IMR-90 (cell line): Measurements from ENCODE around the gene PTPN23. TPM values are rescaled to one million over a fixed set of nuclear protein-coding genes. Genes with fewer than 3 reads are reported as not detected.

ENCODE experiments used
- ATAC-seq: fragments of 200-7000 bp; cut with Tn5 transposase; 2 replicates; pipeline ENCODE4 v1.9.1; 2020; ENCODE audit warnings: low read depth, mild to moderate bottlenecking, moderate library complexity
- BruUV-seq: library from RNA; stranded (reverse); fragments of 400-500 nt; replicated peaks from 2 replicates; lab custom pipeline; 2021; lab: Mats Ljungman, UMichigan
- CTCF ChIA-PET: fragments of 300-600 bp; formaldehyde crosslinking; extraction: SDS; loops from one replicate; lab custom pipeline; 2021; ENCODE audit warnings: antibody characterized with exemption; lab: Yijun Ruan, JAX
- POLR2A ChIA-PET: fragments of 300-600 bp; sonication (Branson Sonifier 250); formaldehyde crosslinking; loops from one replicate; lab custom pipeline; 2022; ENCODE audit warnings: antibody characterized with exemption; ENCODE audit not compliant: unreplicated experiment; lab: Charles Lee
- DNase-seq: peaks from one replicate; pipeline ENCODE4 v3.0.0; 2013
- H2AFZ ChIP-seq: replicated peaks from 2 replicates; pipeline ENCODE3; 2013; ENCODE audit warnings: low read length, mild to moderate bottlenecking; ENCODE audit not compliant: poor library complexity
- H2AK5ac ChIP-seq: 2 replicates; pipeline ENCODE4 v1.6.1; 2013; ENCODE audit warnings: low read depth, low read length, inconsistent platforms
- H2AK9ac ChIP-seq: replicated peaks from 2 replicates; pipeline ENCODE3; 2013; ENCODE audit warnings: mild to moderate bottlenecking, low read depth, low read length, moderate library complexity; ENCODE audit not compliant: poor library complexity
- H2BK120ac ChIP-seq: 2 replicates; pipeline ENCODE4 v1.6.1; 2013; ENCODE audit warnings: low read depth, low read length, inconsistent platforms
- H2BK15ac ChIP-seq: 3 replicates; pipeline ENCODE4 v1.6.1; 2013; ENCODE audit warnings: low read depth, low read length, inconsistent platforms
- H2BK20ac ChIP-seq: 2 replicates; pipeline ENCODE4 v1.6.1; 2013; ENCODE audit warnings: low read depth, mild to moderate bottlenecking, inconsistent platforms, low read length, moderate library complexity
- H2BK5ac ChIP-seq: 2 replicates; pipeline ENCODE4 v1.6.1; 2013; ENCODE audit warnings: mild to moderate bottlenecking, low read depth, low read length, inconsistent platforms; ENCODE audit not compliant: poor library complexity, severe bottlenecking
- H3K14ac ChIP-seq: replicated peaks from 2 replicates; pipeline ENCODE4 v1.6.1; 2013; ENCODE audit warnings: low read depth, low read length, inconsistent platforms
- H3K18ac ChIP-seq: 2 replicates; pipeline ENCODE4 v1.6.1; 2013; ENCODE audit warnings: low read depth, low read length, control low read depth
- H3K23ac ChIP-seq: 2 replicates; pipeline ENCODE4 v1.6.1; 2013; ENCODE audit warnings: low read depth, low read length, inconsistent platforms
- H3K27ac ChIP-seq: 2 replicates; pipeline ENCODE4 v1.5.1; 2013; ENCODE audit warnings: mild to moderate bottlenecking, control low read depth, low read length; ENCODE audit not compliant: insufficient read depth
- H3K27me3 ChIP-seq: 2 replicates; pipeline ENCODE4 v1.6.1; 2013; ENCODE audit warnings: low read length; ENCODE audit not compliant: control insufficient read depth, insufficient read depth
- H3K36me3 ChIP-seq: 2 replicates; pipeline ENCODE4 v1.6.1; 2013; ENCODE audit warnings: low read length, mixed read lengths; ENCODE audit not compliant: control insufficient read depth, insufficient read depth
- H3K4ac ChIP-seq: 2 replicates; pipeline ENCODE4 v1.6.1; 2013; ENCODE audit warnings: low read depth, low read length, inconsistent platforms
- H3K4me1 ChIP-seq: 2 replicates; pipeline ENCODE4 v1.6.1; 2013; ENCODE audit warnings: low read length, mixed read lengths; ENCODE audit not compliant: control insufficient read depth, insufficient read depth
- H3K4me2 ChIP-seq: 2 replicates; pipeline ENCODE4 v1.6.1; 2013; ENCODE audit warnings: low read depth, mild to moderate bottlenecking, control low read depth, low read length, moderate library complexity
- H3K4me3 ChIP-seq: 2 replicates; pipeline ENCODE4 v1.5.1; 2013; ENCODE audit warnings: low read depth, mild to moderate bottlenecking, control low read depth, low read length, moderate library complexity; ENCODE audit not compliant: insufficient read depth
- H3K56ac ChIP-seq: 2 replicates; pipeline ENCODE4 v1.6.1; 2013; ENCODE audit warnings: low read length, inconsistent platforms; ENCODE audit not compliant: insufficient read depth; ENCODE audit errors: extremely low read depth
- H3K79me1 ChIP-seq, 2 experiments: 2 replicates each; pipeline ENCODE4 v1.6.1; 2013; ENCODE audit warnings: low read length in 2 of 2, inconsistent platforms in 1 of 2, low read depth in 1 of 2
- H3K9ac ChIP-seq: 2 replicates; pipeline ENCODE4 v1.6.1; 2013; ENCODE audit warnings: low read depth, low read length, control low read depth
- H3K9me1 ChIP-seq: 2 replicates; pipeline ENCODE4 v1.6.1; 2013; ENCODE audit warnings: low read length, inconsistent platforms; ENCODE audit not compliant: insufficient read depth
- H3K9me3 ChIP-seq: 2 replicates; pipeline ENCODE4 v1.6.1; 2013; ENCODE audit warnings: low read length; ENCODE audit not compliant: control insufficient read depth, insufficient read depth
- H4K20me1 ChIP-seq: 2 replicates; pipeline ENCODE4 v1.6.1; 2013; ENCODE audit warnings: low read length, inconsistent platforms; ENCODE audit not compliant: insufficient read depth
- H4K5ac ChIP-seq: 2 replicates; pipeline ENCODE4 v1.6.1; 2013; ENCODE audit warnings: mild to moderate bottlenecking, low read depth, low read length, control low read depth
- H4K8ac ChIP-seq, 2 experiments: 2 replicates each; pipeline ENCODE4 v1.6.1; 2013; ENCODE audit warnings: low read depth in 2 of 2, low read length in 2 of 2, control low read depth in 1 of 2, inconsistent platforms in 1 of 2
- H4K91ac ChIP-seq: 2 replicates; pipeline ENCODE4 v1.6.1; 2013; ENCODE audit warnings: low read depth, low read length, inconsistent platforms; ENCODE audit not compliant: insufficient read depth
- BHLHE40 ChIP-seq: fragments of 150-350 bp; IDR thresholded peaks from 2 replicates; pipeline ENCODE4 v1.6.1; 2016; ENCODE audit warnings: mild to moderate bottlenecking, low read depth, low read length
- CHD1 ChIP-seq: IDR thresholded peaks from 2 replicates; pipeline ENCODE4 v1.6.1; 2012; ENCODE audit warnings: low read depth, low read length, improper control_type of control experiment
- CTCF ChIP-seq: conservative IDR thresholded peaks from 2 replicates; pipeline ENCODE4 v1.5.1; 2012; ENCODE audit warnings: mild to moderate bottlenecking, low read depth, low read length, improper control_type of control experiment
- MAFK ChIP-seq: IDR thresholded peaks from 2 replicates; pipeline ENCODE4 v1.6.1; 2012; ENCODE audit warnings: low read depth, low read length, improper control_type of control experiment
- MXI1 ChIP-seq: IDR thresholded peaks from 2 replicates; pipeline ENCODE4 v1.6.1; 2012; ENCODE audit warnings: low read depth, mild to moderate bottlenecking, low read length, moderate library complexity, borderline replicate concordance
- RAD21 ChIP-seq: IDR thresholded peaks from 2 replicates; pipeline ENCODE4 v1.6.1; 2012; ENCODE audit warnings: low read length, improper control_type of control experiment
- WGBS, 2 experiments: methylation state at CpG; one replicate each; pipeline versions ENCODE4 v1.1.5 to v1.1.7; 2013; ENCODE audit warnings: missing lambda C conversion rate in 2 of 2; ENCODE audit not compliant: insufficient read length in 1 of 2; ENCODE audit errors: extremely low coverage in 2 of 2; 5-methylcytosine and 5-hydroxymethylcytosine counted together
- dilution Hi-C: fragments of 300-500 bp; cut with HindIII; formaldehyde crosslinking; loops from one replicate; pipeline ENCODE4 v1.14.3; 2018; ENCODE audit warnings: low sequenced_read_pairs; ENCODE audit not compliant: unreplicated experiment
- in situ Hi-C: fragments of 300-500 bp; cut with MboI; formaldehyde crosslinking; loops from 3 replicates; pipeline ENCODE4 v1.14.3; 2019; ENCODE audit warnings: low sequenced_read_pairs, inconsistent platforms, mixed read lengths
- intact Hi-C: fragments of 100-400 bp; cut with micrococcal nuclease; formaldehyde crosslinking; loops from 2 replicates; pipeline ENCODE4 v1.10.0; 2022
- polyA plus RNA-seq, 3 experiments: library from polyadenylated mRNA; depleted of rRNA; stranded (reverse); fragments of >200 nt; gene quantifications; 2 replicates each; pipeline ENCODE4 v1.2.3, GENCODE V29; 2012; ENCODE audit warnings: low replicate concordance in 1 of 3
- total RNA-seq: library from RNA; depleted of rRNA; stranded (reverse); fragments of >200 nt; gene quantifications from 2 replicates; pipeline ENCODE4 v1.2.3, GENCODE V29; 2012

PTPN23 gene
- total and polyA plus RNA-seq, 2 of the 4 experiments (the other 2 are of a cell fraction), result 4.5 to 15.1 TPM

- Histone ChIP-seq H3K9me3 (0 out of 2 replicates have a peak, but pooled peaks cover 2% of the 10 kb centered on the region), H2BK20ac (no peak overlapping the region), H2BK120ac (no peak overlapping the region), H3K9ac (no peak overlapping the region), H3K4me3 (no peak overlapping the region), H3K56ac (no peak overlapping the region), H4K91ac (no peak overlapping the region), H3K4me1 (no peaks in the 10 kb centered on the region), H2AK5ac (no peak overlapping the region), H3K23ac (no peak overlapping the region), H2AK9ac (no peak overlapping the region), H3K27ac (no peak overlapping the region), H4K8ac (no peak overlapping the region), H2AFZ (no peak overlapping the region), H3K79me1 (no peaks in the 10 kb centered on the region), H3K4ac (peak overlapping the region; percentile 1; the same call in 1 of the 2 replicates), H3K27me3 (no peaks in the 10 kb centered on the region; the same call in none of the 2 replicates), H3K18ac (no peak overlapping the region), H2BK15ac (no peak overlapping the region), H2BK5ac (no peak overlapping the region), H3K9me1 (no peaks in the 10 kb centered on the region), H3K36me3 (no peaks in the 10 kb centered on the region), H3K14ac (no peak overlapping the region), H4K5ac (no peak overlapping the region), H4K20me1 (no peaks in the 10 kb centered on the region), H3K4me2 (no peak overlapping the region)
- TF ChIP-seq BHLHE40 (no peak), CTCF (no peak), CHD1 (no peak), MAFK (no peak), MXI1 (no peak), RAD21 (no peak)
- DNase-seq (peak; percentile 76), ATAC-seq (peak; percentile 76)
- dilution Hi-C loops, result no loop called here
- ChIA-PET CTCF (interaction anchor here (0.7 kb wide), 1 partner anchor 407 kb away, joined by 4 read pairs; no protein-coding TSS in a partner anchor), POLR2A (no interaction called here)
- WGBS, 2 experiments, result 0% methylated on average over 1 of the region's 11 CpGs; no CpG with 5 or more reads in 1 of the 2 experiments
- in situ Hi-C loops, result loop anchor here (25.0 kb wide), 1 partner anchor 653 kb away; the partner anchor contains the start of genes PRSS50 and TMIE
- BruUV-seq, result no TSS peak
- intact Hi-C loops, result no loop called here
Observed at GRCh38 chr3:47365213-47366153, 15.3 kb upstream of the PTPN23 start.
